Activated CD4-positive, CD25-positive, alpha-beta regulatory T cell (primary cell): ENCODE data around the gene MGAT4A.
A peak's percentile ranks its signal among the peaks of the same experiment; 100 is the strongest.

Source experiments
- DNase-seq, 4 experiments: peaks; one replicate each; lab custom pipeline; 2025; lab: John Stamatoyannopoulos, UW

The MGAT4A gene

DNA sequence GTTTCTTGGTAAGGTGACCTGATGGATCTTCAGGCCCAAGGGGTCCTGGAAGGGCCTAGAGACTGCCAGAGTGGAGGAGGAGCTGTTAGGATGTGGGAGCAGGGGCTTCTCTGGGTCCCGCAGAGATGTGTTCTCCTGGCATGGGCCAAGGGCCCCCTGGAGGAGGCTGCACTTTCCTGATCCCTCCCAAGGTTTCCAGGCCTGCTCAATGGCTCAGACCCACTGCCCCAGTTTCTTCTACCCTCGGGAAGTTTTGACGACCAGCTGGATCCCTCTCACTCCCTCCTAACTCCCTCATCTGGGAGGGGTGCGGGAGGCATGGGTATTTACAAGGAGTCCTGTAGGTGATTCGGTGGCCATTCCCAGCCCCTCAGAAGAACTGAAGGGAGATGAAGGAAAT lies 158.7 kb downstream of the MGAT4A start:
- no peak for DNase-seq

DNA sequence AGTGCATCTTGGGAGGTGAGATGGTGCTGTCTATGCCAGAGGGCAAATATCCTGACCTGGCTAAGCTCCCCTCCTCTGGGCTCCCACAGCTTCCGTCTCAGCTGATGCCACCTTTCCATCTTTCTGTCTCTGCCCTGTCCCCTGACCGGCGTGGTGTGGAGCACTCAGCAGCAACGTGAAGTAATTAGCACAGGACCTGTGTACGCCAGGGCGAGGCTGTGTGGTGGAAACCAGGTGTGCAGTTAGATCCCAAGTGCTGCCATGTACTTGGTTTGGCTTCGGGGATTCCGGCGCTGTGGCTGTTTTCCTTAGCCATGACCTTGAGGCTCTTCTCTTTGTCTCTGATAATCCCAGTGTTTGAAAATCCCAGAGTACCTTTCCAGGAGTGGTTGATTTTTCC lies 159.1 kb downstream of the MGAT4A start:
- DNase-seq = no peak

DNA sequence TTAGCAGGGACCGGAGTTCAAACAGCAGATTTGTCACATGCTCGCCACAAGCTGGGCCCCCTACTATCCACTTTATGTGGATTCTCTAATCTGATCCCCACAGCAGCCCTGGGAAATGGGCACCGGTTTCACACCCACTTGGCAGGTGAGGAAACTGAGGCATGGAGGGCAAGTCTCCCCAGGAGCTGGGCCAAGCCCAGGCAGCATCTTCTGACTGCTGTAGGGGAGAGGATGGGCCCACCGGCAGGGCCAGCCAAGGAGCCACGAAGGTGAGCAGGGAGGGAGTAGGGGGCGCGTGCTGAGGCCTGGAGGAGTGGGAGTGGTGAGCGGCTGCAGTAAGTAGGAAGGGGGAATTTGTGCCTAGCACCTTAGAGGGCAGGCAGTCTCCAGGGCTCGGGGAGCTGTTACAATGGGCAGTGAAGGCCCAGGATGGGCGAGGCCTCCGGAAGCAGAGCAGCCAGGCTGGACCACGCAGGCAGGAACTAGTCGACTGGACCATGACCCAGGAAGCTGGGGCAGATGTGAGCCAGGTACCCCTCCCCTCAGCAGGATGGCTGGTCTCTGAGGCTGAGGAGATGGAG lies 159.7 kb downstream of the MGAT4A start:
- DNase-seq = no peak

DNA sequence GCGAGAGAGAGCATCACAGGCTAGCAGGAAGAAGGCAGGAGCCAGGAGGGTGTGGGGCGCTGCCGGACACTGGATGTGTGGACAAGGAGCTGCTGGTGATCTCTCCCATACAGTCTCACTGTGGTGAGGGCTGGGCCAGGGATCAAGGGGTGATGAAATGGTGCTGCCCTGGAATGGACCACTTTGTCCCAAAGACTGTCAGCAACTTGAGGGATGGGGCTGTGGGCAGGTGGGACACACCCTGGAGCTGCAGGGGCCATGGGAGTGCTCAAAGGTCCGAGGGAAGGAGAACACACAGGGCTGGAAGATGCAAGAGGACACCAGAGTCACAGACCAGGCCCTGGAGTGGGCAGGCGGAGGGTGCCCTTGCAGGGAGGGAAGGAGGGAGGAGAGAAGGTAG lies 160.6 kb downstream of the MGAT4A start:
- DNase-seq = no peak

DNA sequence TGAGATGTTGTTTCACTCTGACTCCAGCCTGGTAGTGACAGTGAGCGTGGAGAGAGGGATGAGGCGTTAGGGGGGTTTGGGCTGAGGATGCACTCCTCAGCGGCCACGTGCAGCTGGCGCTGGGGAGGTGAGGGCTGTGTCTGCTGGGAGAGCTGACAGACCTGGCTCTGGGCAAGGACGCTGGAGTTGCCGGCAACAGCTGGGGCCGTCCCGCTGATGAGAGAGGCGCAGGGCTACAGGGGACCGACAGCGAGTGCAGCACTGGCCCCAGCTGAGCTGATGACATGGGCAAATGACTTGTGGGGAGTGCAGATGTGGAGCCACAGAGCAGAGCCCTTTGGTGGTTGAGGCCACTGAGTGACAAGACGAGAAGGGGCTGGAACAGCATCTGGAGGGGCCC lies 161.0 kb downstream of the MGAT4A start:
- no peak for DNase-seq

DNA sequence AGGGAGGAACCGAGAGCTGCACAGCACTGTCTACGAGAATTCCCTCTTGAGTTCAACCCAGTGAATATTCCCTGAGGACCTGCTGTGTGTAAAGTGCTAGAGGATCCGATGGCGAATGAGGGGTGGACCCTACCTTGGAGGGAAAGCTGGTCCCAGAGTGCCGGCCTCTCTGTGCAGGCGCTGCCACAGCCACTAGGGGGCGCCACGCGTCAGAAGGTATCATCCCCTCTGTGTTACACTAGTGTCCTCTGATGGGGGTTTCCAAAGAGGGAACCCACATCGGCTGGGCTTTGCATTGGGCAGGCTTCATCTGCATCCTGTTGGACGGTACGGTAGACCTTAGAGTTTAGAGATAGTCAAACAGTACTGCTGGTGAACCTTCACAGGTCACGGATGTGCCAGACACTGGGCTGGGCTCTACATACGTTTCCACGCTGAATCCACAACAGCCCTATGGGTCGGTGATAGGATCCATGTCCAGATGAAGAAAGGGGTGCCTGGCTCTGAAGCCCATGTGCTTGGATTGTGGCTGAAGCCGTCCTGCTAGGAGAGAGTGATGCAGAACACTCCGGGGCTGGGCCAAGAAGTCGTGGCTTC lies 161.6 kb downstream of the MGAT4A start:
- DNase-seq = peak; percentile 32 to 71 (median 56)
